Hepatocyte (in vitro differentiated cells): Measurements from ENCODE around the gene NBPF6. TPM values are rescaled to one million over a fixed set of nuclear protein-coding genes. Genes with fewer than 3 reads are reported as not detected.

ENCODE experiments used
- DNase-seq: peaks from one replicate; pipeline ENCODE4 v3.0.0-alpha.2; 2016; ENCODE audit warnings: low spot score
- H2AFZ ChIP-seq: fragments of 200-600 bp; sonication (generic); 2 replicates; pipeline ENCODE4 v1.6.0; 2016; ENCODE audit warnings: antibody characterized with exemption, mild to moderate bottlenecking
- H3K27ac ChIP-seq: fragments of 200-600 bp; sonication (generic); 2 replicates; pipeline ENCODE4 v1.5.1; 2016; ENCODE audit warnings: mild to moderate bottlenecking
- H3K27me3 ChIP-seq: fragments of 200-600 bp; sonication (generic); 2 replicates; pipeline ENCODE4 v1.6.1; 2016
- H3K36me3 ChIP-seq: fragments of 200-600 bp; sonication (generic); replicated peaks from 2 replicates; pipeline ENCODE4 v1.5.1; 2016; ENCODE audit warnings: low read depth; ENCODE audit not compliant: insufficient read depth
- H3K4me1 ChIP-seq: fragments of 200-600 bp; sonication (generic); 2 replicates; pipeline ENCODE4 v1.5.1; 2016; ENCODE audit warnings: mild to moderate bottlenecking, moderate library complexity; ENCODE audit not compliant: insufficient read depth
- H3K4me2 ChIP-seq: fragments of 200-600 bp; sonication (generic); 2 replicates; pipeline ENCODE4 v1.6.0; 2016
- H3K4me3 ChIP-seq: fragments of 200-600 bp; sonication (generic); 2 replicates; pipeline ENCODE4 v1.5.1; 2016; ENCODE audit warnings: mild to moderate bottlenecking
- H3K79me2 ChIP-seq: fragments of 200-600 bp; sonication (generic); 2 replicates; pipeline ENCODE4 v1.6.0; 2017; ENCODE audit warnings: mild to moderate bottlenecking
- H3K9me2 ChIP-seq: fragments of 200-600 bp; sonication (generic); replicated peaks from 2 replicates; pipeline ENCODE4 v1.6.0; 2017; ENCODE audit warnings: mild to moderate bottlenecking; ENCODE audit not compliant: insufficient read depth
- H3K9me3 ChIP-seq: fragments of 200-600 bp; sonication (generic); 2 replicates; pipeline ENCODE4 v1.5.1; 2016; ENCODE audit warnings: low read depth, mild to moderate bottlenecking
- H4K20me1 ChIP-seq: fragments of 200-600 bp; sonication (generic); 2 replicates; pipeline ENCODE4 v1.6.0; 2016; ENCODE audit warnings: mild to moderate bottlenecking; ENCODE audit not compliant: insufficient read depth, poor library complexity, severe bottlenecking
- EZH2 ChIP-seq: fragments of 200-600 bp; sonication (generic); IDR thresholded peaks from 2 replicates; pipeline ENCODE4 v1.6.1; 2016; ENCODE audit warnings: antibody characterized with exemption, mild to moderate bottlenecking, borderline replicate concordance
- EZH2phosphoT487 ChIP-seq: fragments of 200-600 bp; sonication (generic); IDR thresholded peaks from one replicate; pipeline ENCODE4 v1.6.1; 2018; ENCODE audit warnings: antibody characterized with exemption, mild to moderate bottlenecking, low read depth, moderate library complexity; ENCODE audit not compliant: unreplicated experiment, severe bottlenecking
- WGBS: methylation state at CpG from one replicate; pipeline ENCODE4 v1.1.6; 2016; ENCODE audit warnings: low lambda C conversion rate; ENCODE audit errors: missing lambda C conversion rate; 5-methylcytosine and 5-hydroxymethylcytosine counted together
- polyA plus RNA-seq: library from polyadenylated mRNA; unstranded; fragments of >200 nt; fragmentation: Nextera tagmentation; extraction: Ambion mirVana; gene quantifications from 2 replicates; pipeline ENCODE4 v1.2.1, GENCODE V29; 2016
- total RNA-seq: library from RNA; depleted of rRNA; stranded (reverse); fragments of >200 nt; gene quantifications from 2 replicates; pipeline ENCODE4 v1.2.3, GENCODE V29; 2014
- TF ChIP-seq, protein P1 (sequence below): fragments of 200-600 bp; sonication (generic); IDR thresholded peaks from 2 replicates; pipeline ENCODE4 v1.5.1; 2016; ENCODE audit warnings: antibody characterized with exemption, mild to moderate bottlenecking; ENCODE audit not compliant: poor library complexity

The NBPF6 gene
- total and polyA plus RNA-seq, 2 experiments from 2014 or later, result not detected

DNA sequence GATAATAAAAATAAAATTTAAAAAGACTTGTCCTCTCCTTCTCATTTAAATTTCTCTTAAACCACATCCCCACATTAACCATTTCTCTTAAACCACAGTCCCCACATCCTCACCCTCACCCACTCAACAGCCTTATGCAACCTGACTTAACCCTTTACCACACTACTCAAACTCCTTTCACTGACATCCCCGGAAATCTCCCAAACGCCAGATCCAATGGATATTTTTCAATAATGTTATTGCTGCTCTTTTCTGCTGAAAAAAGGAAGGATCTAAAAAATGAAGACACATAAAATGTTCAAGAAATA lies 55.6 kb downstream of the NBPF6 start:
- WGBS, result 91% methylated on average over 2 of the region's 2 CpGs

DNA sequence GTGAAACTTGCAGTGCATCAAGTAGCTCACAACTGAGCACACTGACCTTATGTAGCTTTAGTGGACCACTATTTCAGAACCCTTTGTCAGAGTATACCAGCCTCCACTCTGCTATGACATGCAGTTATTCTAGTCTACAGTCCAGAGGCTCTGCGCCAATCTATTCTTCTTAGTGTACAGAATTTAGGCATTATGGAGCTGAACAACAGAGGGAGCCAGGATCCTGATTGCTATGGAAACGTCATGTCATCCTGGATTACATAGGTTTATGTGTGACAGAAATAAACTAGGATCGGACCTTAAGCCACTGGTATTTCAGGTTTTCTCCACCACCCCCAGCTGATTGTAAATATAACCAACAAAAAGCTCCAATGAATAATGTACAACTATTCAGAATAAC lies 61.6 kb downstream of the NBPF6 start:
- no peaks in the 10 kb centered on the region for H3K4me1 ChIP-seq
- no peaks in the 10 kb centered on the region for H3K79me2 ChIP-seq
- no peak overlapping the region for H3K4me3 ChIP-seq
- DNase-seq, result no peak
- no peak overlapping the region for H2AFZ ChIP-seq
- no peaks in the 10 kb centered on the region for H3K9me2 ChIP-seq
- TF ChIP-seq, protein P1, sequence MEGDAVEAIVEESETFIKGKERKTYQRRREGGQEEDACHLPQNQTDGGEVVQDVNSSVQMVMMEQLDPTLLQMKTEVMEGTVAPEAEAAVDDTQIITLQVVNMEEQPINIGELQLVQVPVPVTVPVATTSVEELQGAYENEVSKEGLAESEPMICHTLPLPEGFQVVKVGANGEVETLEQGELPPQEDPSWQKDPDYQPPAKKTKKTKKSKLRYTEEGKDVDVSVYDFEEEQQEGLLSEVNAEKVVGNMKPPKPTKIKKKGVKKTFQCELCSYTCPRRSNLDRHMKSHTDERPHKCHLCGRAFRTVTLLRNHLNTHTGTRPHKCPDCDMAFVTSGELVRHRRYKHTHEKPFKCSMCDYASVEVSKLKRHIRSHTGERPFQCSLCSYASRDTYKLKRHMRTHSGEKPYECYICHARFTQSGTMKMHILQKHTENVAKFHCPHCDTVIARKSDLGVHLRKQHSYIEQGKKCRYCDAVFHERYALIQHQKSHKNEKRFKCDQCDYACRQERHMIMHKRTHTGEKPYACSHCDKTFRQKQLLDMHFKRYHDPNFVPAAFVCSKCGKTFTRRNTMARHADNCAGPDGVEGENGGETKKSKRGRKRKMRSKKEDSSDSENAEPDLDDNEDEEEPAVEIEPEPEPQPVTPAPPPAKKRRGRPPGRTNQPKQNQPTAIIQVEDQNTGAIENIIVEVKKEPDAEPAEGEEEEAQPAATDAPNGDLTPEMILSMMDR, result no peak
- no peak for TF ChIP-seq EZH2phosphoT487
- TF ChIP-seq EZH2, result no peak
- H3K27ac ChIP-seq, result no peak overlapping the region
- H4K20me1 ChIP-seq, result no peaks in the 10 kb centered on the region
- no peaks in the 10 kb centered on the region for H3K36me3 ChIP-seq
- WGBS, result 48% methylated on average over 3 of the region's 3 CpGs
- no peak overlapping the region for H3K4me2 ChIP-seq
- no peaks in the 10 kb centered on the region for H3K27me3 ChIP-seq
- no peaks in the 10 kb centered on the region for H3K9me3 ChIP-seq

More for the DNA sequence above, 55.6 kb downstream of the NBPF6 start:
- H3K9me2 ChIP-seq, result no peaks in the 10 kb centered on the region
- no peaks in the 10 kb centered on the region for H3K9me3 ChIP-seq
- H3K4me3 ChIP-seq, result no peak overlapping the region
- TF ChIP-seq EZH2phosphoT487 (no peak), EZH2 (no peak)
- TF ChIP-seq, protein P1, result no peak
- peaks cover 9% of the 10 kb centered on the region for H3K4me1 ChIP-seq
- H4K20me1 ChIP-seq, result no peaks in the 10 kb centered on the region
- H3K27me3 ChIP-seq, result no peaks in the 10 kb centered on the region
- no peak overlapping the region for H2AFZ ChIP-seq
- H3K4me2 ChIP-seq, result no peak overlapping the region
- no peak for DNase-seq
- H3K79me2 ChIP-seq, result no peaks in the 10 kb centered on the region
- H3K27ac ChIP-seq, result no peak overlapping the region
- no peaks in the 10 kb centered on the region for H3K36me3 ChIP-seq

DNA sequence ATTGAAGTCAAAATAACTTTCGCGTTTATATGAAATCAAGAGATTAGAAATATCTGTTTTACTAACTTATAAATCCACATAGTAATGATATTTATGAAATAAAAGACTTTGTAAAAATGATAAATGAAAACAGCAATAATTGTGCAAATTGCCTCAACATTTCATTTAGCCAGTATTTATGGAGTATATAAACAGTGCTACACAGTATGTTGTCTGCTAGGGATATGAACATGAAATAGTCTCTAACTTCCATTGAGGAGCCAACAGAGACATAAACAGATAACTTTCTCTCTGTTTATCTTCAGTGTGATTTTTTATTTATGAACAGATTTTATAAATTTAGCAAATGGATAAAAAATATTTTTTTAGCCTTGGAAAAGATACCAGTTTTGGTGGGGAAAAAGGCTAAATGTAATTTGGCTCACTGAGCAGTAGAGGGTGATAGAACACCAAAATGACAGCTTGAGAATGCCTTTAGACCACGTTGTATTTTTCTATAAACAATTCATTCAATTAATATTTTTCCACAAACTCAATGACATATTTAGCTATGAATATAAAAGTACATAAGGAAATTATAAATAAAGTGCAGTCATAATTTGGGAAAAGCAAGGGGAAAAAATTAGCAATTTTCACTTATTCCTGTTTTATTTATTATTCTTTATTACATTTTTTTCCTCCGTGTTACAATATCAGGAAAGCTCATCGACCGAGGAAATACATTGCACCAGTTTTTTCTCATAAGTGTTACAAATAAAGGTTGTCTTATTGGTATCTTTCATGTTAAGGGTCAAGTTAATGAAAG lies 62.3 kb downstream of the NBPF6 start:
- Histone ChIP-seq H3K79me2 (no peaks in the 10 kb centered on the region), H3K4me2 (no peak overlapping the region)
- peak; percentile 31 for DNase-seq

More for the DNA sequence above, 62.3 kb downstream of the NBPF6 start:
- Histone ChIP-seq H3K9me3 (no peaks in the 10 kb centered on the region), H3K36me3 (no peaks in the 10 kb centered on the region), H3K9me2 (no peaks in the 10 kb centered on the region), H3K4me1 (no peaks in the 10 kb centered on the region), H3K27ac (no peak overlapping the region), H3K27me3 (no peaks in the 10 kb centered on the region), H2AFZ (no peak overlapping the region), H4K20me1 (no peaks in the 10 kb centered on the region), H3K4me3 (no peak overlapping the region)
- TF ChIP-seq EZH2, result no peak
- TF ChIP-seq, protein P1, result peak; percentile 95
- TF ChIP-seq EZH2phosphoT487, result no peak
- 63% methylated on average over 6 of the region's 6 CpGs for WGBS
